ENCODE measurements around the gene ILDR1.

Gene ILDR1

GRCh38 chr3:121992601-121993560, 29.2 kb downstream of the ILDR1 start:
- DNase-seq (ENCODE audit: low spot score): no peak

- no peak for DNase-seq (ENCODE audit: low spot score)
Measured at GRCh38 chr3:121989943-121990342, 32.1 kb downstream of the ILDR1 start.

- no peak for DNase-seq (ENCODE audit: low spot score)
Measured at GRCh38 chr3:121988146-121988545, 33.9 kb downstream of the ILDR1 start.

- DNase-seq (ENCODE audit: low spot score): no peak
Measured at GRCh38 chr3:121985846-121986245, 36.2 kb downstream of the ILDR1 start.

GRCh38 chr3:121981473-121981872, 40.6 kb downstream of the ILDR1 start:
- no peak for DNase-seq (ENCODE audit: low spot score)

GRCh38 chr3:121980450-121980796, 41.6 kb downstream of the ILDR1 start:
- DNase-seq (ENCODE audit: low spot score): no peak

GRCh38 chr3:121979734-121980449, 42.2 kb downstream of the ILDR1 start:
- DNase-seq (ENCODE audit: low spot score): no peak

GRCh38 chr3:121979246-121979645, 42.8 kb downstream of the ILDR1 start:
- no peak for DNase-seq (ENCODE audit: low spot score)

- DNase-seq (ENCODE audit: low spot score): no peak
Measured at GRCh38 chr3:121976727-121977126, 45.3 kb downstream of the ILDR1 start.

GRCh38 chr3:121975702-121976302, 46.2 kb downstream of the ILDR1 start:
- no peak for DNase-seq (ENCODE audit: low spot score)

GRCh38 chr3:121974601-121975111, 47.4 kb downstream of the ILDR1 start:
- no peak for DNase-seq (ENCODE audit: low spot score)

- no peak for DNase-seq (ENCODE audit: low spot score)
Measured at GRCh38 chr3:121970047-121970446, 52.0 kb downstream of the ILDR1 start.

GRCh38 chr3:121969631-121970030, 52.4 kb downstream of the ILDR1 start:
- no peak for DNase-seq (ENCODE audit: low spot score)

- no peak for DNase-seq (ENCODE audit: low spot score)
Measured at GRCh38 chr3:121963608-121964007, 58.4 kb downstream of the ILDR1 start.

GRCh38 chr3:121962443-121962842, 59.6 kb downstream of the ILDR1 start:
- no peak for DNase-seq (ENCODE audit: low spot score)

- no peak for DNase-seq (ENCODE audit: low spot score)
Measured at GRCh38 chr3:121961283-121961682, 60.8 kb downstream of the ILDR1 start.

- DNase-seq (ENCODE audit: low spot score): no peak
Measured at GRCh38 chr3:121958801-121959200, 63.2 kb downstream of the ILDR1 start.

GRCh38 chr3:121957674-121958415, 64.2 kb downstream of the ILDR1 start:
- DNase-seq (ENCODE audit: low spot score): no peak

- DNase-seq (ENCODE audit: low spot score): no peak
Measured at GRCh38 chr3:121956363-121956762, 65.7 kb downstream of the ILDR1 start.

GRCh38 chr3:121951291-121951919, 70.6 kb downstream of the ILDR1 start:
- no peak for DNase-seq (ENCODE audit: low spot score)

- no peak for DNase-seq (ENCODE audit: low spot score)
Measured at GRCh38 chr3:121948641-121949040, 73.4 kb downstream of the ILDR1 start.
